WERI-Rb-1 (cell line): ENCODE measurements around the gene ANKRD44.

Experiments used
- DNase-seq: peaks from one replicate; pipeline ENCODE4 v3.0.0-alpha.2; 2020
- H3K27ac ChIP-seq: fragments of 250-450 bp; sonication (Bioruptor Pico); 2 replicates; pipeline ENCODE4 v1.5.1; 2020; ENCODE audit warnings: mild to moderate bottlenecking, moderate library complexity
- H3K27me3 ChIP-seq: fragments of 250-450 bp; sonication (Bioruptor Pico); 2 replicates; pipeline ENCODE4 v1.5.1; 2021; ENCODE audit warnings: mild to moderate bottlenecking, low read depth, moderate library complexity; ENCODE audit not compliant: insufficient read depth, severe bottlenecking
- H3K36me3 ChIP-seq: fragments of 250-450 bp; sonication (Bioruptor Pico); 2 replicates; pipeline ENCODE4 v1.5.1; 2020; ENCODE audit warnings: mild to moderate bottlenecking, moderate library complexity
- H3K4me3 ChIP-seq: 2 replicates; pipeline ENCODE4 v1.5.1; 2011; ENCODE audit warnings: low read depth, mild to moderate bottlenecking, control low read depth, low read length
- H3K9me3 ChIP-seq: fragments of 250-450 bp; sonication (Bioruptor Pico); 2 replicates; pipeline ENCODE4 v1.5.1; 2021; ENCODE audit warnings: mild to moderate bottlenecking, moderate library complexity; ENCODE audit not compliant: severe bottlenecking
- TF ChIP-seq, protein P1 (sequence below): IDR thresholded peaks from 2 replicates; pipeline ENCODE4 v1.5.1; 2011; ENCODE audit warnings: low read depth, mild to moderate bottlenecking, control low read depth, inconsistent platforms, low read length

ANKRD44 gene

DNA sequence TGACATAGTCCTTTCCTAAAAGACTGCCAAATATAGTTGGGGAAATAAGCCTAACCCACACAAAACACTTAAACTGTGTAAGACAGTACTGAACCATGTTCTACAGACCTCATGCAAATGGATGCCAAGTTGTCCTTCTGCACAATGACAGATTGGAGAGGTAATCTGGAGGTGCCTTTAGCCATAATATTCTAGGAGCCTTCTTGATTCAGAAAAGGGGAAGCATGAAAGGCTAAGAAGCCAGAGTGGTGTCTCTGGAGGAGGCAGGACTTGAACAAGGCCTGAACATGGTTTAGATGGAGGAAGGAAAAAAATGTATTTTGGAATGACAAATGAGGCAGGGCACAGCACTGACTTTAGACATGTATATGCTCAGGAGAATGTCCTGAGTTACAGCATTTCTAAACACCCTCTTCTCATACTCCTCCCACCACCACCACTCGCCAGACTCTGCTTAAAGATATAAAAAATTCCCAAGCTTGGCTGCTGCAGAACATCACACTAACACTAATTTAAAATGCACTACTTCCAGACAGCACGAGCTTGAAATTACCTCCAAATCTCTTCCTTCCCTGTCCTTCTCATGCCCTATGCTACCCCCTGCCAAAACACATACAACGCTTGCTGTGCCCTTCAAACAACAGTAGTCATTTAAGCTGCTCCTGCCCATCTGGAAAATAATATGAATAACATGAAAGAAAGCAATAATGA lies 110.4 kb downstream of the ANKRD44 start:
- DNase-seq = no peak
- no peaks in the 10 kb centered on the region for H3K9me3 ChIP-seq
- H3K36me3 ChIP-seq = no peaks in the 10 kb centered on the region
- TF ChIP-seq, protein P1, sequence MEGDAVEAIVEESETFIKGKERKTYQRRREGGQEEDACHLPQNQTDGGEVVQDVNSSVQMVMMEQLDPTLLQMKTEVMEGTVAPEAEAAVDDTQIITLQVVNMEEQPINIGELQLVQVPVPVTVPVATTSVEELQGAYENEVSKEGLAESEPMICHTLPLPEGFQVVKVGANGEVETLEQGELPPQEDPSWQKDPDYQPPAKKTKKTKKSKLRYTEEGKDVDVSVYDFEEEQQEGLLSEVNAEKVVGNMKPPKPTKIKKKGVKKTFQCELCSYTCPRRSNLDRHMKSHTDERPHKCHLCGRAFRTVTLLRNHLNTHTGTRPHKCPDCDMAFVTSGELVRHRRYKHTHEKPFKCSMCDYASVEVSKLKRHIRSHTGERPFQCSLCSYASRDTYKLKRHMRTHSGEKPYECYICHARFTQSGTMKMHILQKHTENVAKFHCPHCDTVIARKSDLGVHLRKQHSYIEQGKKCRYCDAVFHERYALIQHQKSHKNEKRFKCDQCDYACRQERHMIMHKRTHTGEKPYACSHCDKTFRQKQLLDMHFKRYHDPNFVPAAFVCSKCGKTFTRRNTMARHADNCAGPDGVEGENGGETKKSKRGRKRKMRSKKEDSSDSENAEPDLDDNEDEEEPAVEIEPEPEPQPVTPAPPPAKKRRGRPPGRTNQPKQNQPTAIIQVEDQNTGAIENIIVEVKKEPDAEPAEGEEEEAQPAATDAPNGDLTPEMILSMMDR = no peak
- no peaks in the 10 kb centered on the region for H3K27me3 ChIP-seq
- H3K4me3 ChIP-seq = no peak overlapping the region
- H3K27ac ChIP-seq = no peak overlapping the region

DNA sequence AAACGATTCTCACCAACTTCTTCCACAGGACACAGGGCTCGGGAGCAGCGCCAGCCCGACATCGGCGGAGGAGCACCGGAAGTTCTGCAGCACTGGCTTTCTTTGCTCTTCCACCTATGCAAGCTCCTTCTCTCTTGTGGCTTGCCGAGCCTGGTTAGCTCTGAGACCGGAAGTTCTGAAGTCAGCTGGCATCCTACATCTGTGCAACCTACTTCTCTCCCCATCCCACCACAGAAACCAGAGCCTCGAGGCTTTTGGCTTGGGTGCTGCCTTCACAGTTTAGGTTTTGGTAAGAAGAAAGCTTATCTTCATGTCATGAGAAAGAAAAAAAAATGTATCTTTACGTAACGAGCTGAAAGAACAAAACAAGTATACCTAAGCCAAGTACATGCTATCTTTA lies 111.7 kb downstream of the ANKRD44 start:
- Histone ChIP-seq H3K36me3 (no peaks in the 10 kb centered on the region), H3K27ac (no peak overlapping the region), H3K9me3 (no peaks in the 10 kb centered on the region), H3K27me3 (no peaks in the 10 kb centered on the region), H3K4me3 (no peak overlapping the region)
- no peak for DNase-seq
- TF ChIP-seq, protein P1 = no peak

DNA sequence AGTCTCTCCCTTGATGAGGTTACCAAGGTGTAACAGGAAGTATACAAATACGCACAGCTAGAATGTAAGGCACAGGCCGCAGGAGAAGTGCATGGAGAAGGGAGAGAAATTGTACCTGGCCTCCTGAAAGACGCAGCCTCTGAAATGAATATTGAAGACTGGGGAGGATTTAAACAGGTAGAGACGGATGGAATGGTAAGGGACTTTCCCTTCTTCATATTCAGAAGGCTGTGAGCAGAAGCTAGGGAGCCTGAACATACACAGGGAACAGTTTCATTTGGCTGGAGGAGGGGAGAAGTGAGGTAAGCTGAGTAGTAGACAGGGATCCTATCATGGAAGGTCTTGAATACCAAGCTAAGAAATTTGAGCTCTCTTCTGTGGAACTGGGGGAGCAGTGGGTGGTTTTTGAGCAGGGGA lies 112.7 kb downstream of the ANKRD44 start:
- Histone ChIP-seq H3K27me3 (no peaks in the 10 kb centered on the region), H3K9me3 (no peaks in the 10 kb centered on the region), H3K4me3 (no peak overlapping the region), H3K36me3 (no peaks in the 10 kb centered on the region), H3K27ac (no peak overlapping the region)
- no peak for DNase-seq
- TF ChIP-seq, protein P1 = no peak

DNA sequence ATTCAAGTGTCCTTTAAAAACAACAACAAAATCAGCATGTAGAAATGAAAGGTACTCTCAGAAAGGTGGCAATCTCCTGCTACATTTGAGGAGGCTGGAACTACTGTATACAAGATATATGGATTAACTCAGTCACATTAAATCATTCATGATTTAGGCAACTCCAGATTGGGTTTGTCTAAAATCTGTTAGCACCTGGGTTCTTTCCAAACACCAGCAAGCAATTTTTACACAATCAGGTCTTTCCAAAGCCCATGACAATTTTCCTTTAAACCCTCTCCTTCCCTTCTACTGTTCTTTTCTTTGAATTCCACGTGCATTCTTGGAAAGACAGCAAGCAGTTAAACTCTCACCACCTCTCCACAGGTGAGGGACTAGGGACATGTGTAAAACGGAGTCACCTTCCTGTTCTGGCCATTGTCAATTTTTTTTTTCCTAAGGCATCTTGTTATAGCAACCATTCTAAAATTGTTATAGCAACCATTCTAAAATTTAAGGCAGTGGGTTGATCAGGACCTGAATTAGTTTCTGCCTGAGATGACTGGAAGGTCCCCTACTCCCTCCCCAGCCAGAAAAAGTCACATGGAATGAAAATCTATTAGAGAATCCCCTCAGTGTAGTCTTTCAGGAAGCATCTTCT lies 113.9 kb downstream of the ANKRD44 start:
- Histone ChIP-seq H3K27ac (no peak overlapping the region), H3K36me3 (no peaks in the 10 kb centered on the region), H3K27me3 (no peaks in the 10 kb centered on the region), H3K9me3 (no peaks in the 10 kb centered on the region), H3K4me3 (no peak overlapping the region)
- TF ChIP-seq, protein P1 = no peak
- no peak for DNase-seq

DNA sequence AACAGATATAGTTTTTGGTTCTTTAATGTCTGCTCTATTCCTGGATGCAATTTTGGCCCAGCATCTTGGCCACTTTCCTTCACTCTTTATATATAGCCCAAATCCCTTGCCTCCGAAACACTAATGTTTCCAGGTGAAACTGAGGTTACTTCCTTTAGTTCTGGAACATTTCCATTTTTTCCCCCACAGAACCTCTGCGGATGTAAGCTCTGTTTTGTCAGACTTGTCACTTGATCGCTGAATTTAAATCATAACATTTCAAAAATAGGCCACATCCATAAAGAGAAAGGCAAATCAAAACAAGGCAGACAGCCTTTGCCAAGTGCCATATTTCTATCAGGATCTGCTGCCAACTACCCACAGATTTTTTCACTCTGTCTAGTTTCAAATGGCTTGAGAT lies 115.1 kb downstream of the ANKRD44 start:
- no peaks in the 10 kb centered on the region for H3K27me3 ChIP-seq
- no peak overlapping the region for H3K27ac ChIP-seq
- DNase-seq = no peak
- no peaks in the 10 kb centered on the region for H3K36me3 ChIP-seq
- no peak overlapping the region for H3K4me3 ChIP-seq
- H3K9me3 ChIP-seq = no peaks in the 10 kb centered on the region
- TF ChIP-seq, protein P1 = no peak

DNA sequence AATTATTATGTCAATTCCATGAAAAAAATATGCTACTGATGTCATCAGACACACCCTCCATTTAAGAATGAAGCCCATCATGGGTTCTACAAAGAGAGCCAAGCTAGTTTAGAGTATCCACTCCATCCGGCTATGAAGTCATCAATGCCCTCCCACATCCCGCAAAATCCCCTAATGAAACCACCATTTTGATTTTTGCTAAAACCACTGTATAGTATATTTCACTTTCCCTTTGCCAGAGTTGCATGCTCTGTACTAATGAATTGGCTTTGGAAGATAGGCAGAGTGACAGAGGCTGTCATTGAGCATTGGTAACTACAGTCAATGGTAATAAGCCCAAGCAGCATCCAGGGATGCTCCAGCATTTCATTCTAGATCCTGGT lies 118.6 kb downstream of the ANKRD44 start:
- Histone ChIP-seq H3K27me3 (no peaks in the 10 kb centered on the region), H3K36me3 (no peaks in the 10 kb centered on the region), H3K9me3 (no peaks in the 10 kb centered on the region), H3K4me3 (no peak overlapping the region), H3K27ac (no peak overlapping the region)
- TF ChIP-seq, protein P1 = no peak
- no peak for DNase-seq
